NCI-H146 treated with DMSO at 0.1 percent for 48 hours (cell line): ENCODE measurements around the gene NR2E3.

Experiments used
- DNase-seq: peaks from one replicate; lab custom pipeline; 2025; ENCODE audit not compliant: unreplicated experiment; lab: John Stamatoyannopoulos, UW

Gene NR2E3

DNA sequence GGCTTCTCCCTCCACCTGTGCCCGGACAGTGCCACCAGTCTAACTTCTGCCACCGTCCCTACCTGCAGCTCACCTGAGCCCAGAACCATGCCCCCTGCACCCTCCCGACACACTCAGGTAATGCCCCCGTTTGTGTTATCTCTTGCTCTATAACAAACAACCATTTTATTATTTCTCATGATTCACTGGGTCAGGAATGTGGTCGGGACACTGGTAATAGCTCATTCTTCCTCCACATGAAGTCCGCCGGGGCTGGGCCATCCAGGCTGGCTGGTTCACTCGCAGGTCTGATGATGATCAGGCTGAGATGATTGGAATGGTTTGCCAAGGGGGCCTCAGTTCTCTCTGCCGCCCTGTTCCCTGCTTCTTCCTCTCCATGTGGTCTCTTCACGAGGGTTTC lies 20.3 kb upstream of the NR2E3 start:
- DNase-seq = no peak

DNA sequence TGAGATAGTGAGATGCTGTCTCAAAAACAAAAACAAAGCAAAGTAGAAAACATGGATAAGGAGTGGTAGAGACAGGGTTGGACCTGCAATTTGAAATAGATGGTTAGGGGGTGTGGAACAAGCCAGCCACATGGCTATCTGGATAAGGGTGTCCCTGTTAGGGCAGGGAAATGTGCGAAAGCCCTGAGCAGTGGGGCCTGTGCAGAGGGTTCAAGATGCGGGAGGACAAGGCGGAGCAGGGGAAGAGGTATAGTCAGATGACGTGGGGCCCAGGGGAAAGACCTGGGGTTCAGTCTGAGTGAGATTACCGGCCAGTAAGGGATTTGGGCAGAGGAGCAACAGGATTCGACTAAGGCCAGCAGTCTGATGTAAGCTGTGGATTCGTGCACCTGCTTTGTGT lies 18.4 kb upstream of the NR2E3 start:
- no peak for DNase-seq

DNA sequence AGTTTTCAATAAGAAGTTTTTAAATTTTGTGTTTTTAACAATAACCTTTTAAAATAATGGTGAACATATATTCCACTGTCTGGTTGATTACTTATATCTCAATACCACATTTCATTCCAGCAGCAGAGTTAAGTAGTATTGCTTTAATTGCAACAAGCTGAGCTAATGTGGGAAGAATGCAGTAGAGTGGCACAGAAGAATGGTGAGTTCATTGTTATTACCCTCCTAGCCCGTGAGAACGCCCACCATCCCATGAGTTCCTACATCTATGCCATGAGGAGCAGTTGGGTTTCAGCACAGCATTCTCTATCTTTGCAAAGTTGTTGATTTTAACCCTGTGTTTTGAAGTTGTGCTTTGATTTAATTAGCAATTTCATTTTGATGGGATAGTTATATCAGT lies 17.8 kb upstream of the NR2E3 start:
- no peak for DNase-seq

DNA sequence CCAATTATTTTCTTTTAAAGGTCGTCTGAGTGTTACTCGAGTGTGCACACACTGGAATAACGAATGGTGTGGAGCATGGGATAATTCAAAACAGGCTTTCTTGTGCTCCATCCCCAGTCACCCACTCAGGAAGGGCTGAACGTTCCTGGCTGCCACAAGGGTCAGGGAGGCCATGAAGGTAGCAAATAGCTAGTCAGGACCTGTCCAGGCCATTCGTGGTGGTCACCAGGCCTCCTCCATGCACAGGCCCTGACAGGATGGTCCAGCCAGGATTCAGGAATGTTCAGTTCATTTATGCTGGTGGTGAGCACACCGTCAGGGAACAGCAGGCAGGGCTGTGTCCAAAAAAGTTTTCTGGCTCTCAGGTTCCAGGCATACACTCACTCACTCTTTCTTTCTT lies 11.7 kb upstream of the NR2E3 start:
- DNase-seq = no peak

DNA sequence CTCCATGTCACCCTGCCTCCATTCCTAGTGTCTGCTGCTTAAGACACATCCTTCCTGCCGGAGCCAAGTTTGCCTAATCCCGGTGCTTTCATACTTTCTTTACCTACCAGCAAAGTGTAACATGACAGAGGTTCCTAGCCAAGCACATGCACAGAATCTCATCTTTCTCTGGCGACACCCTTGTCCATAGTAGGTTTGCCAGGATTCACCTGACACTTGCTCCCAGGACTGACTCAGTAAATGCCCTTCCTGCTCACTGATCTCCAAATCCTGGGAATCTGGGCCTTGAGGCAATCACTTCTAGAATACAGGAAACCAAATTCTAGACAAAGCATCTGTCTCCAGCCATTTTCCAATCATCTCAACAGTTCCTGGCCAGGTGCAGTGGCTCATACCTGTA lies 10.2 kb upstream of the NR2E3 start:
- DNase-seq = no peak

DNA sequence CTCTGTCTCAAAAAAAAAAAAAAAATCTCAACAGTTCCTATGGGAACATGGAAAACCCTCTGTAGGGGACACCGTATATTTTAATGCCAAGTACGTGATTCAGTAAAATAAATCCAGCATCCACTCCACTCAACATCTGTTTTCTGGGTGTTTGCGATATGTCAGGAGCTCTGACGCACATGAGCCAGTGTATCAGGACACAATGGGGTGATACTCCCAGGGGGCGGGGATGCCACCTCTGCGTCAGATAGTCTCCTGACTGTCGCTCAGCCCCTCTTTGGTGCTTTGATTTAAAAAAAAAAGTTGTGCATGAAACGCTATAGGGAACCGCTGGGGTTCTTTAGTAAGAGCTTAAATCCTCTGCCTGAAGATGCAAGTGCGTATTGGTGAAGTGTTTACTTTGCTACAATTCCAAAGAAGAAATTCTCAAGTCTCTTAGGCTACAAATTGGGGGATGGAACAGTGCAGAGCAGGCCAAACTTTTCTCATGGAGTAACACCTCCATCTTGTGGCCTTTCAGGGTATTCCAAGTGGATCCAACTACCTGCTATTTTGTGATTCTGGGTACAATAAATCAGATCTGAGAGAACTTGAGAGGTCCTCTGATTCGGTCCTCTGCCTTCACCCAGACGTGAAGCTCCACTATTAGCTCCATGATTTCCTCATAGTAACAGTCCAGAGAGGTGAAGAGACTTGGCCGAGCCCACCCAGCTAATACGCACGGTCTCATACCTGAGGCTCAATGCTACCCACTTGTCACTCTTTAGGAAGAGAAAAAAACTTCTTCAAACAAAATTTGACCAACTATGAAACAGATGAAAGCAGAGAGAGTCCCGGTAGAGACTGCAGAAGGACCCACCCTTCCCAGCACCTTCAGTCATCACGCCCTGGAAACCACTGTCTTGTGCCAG lies 9.3 kb upstream of the NR2E3 start:
- no peak for DNase-seq

DNA sequence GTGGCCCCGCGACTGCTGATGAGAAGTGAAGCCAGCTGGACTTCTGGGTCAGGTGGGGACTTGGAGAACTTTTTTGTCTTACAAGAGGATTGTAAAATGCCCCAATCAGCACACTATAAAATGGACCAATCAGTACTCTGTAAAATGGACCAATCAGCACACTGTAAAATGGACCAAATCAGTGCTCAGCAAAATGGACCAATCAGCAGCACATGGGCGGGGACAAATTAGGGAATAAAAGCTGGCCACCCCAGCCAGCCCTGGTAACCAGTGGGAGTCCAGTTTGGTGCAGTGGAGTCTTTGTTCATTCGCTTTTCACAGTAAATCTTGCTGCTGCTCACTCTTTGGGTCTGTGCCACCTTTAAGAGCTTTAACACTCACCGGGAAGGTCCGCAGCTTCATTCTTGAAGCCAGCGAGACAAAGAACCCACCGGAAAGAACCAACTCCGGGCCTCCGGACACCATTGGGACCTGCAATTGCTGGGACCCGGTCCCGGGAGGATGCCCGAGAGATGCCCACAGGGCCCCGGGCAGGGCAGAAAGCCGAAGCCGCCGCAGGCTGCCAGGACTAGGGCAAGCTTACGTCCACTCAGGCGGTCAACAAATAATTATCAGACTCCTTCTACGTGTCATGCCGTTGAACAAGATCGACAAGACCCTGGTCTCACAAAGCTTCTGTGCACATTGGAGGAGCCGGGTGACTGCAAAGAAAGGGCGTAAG lies 8.3 kb upstream of the NR2E3 start:
- DNase-seq = no peak

DNA sequence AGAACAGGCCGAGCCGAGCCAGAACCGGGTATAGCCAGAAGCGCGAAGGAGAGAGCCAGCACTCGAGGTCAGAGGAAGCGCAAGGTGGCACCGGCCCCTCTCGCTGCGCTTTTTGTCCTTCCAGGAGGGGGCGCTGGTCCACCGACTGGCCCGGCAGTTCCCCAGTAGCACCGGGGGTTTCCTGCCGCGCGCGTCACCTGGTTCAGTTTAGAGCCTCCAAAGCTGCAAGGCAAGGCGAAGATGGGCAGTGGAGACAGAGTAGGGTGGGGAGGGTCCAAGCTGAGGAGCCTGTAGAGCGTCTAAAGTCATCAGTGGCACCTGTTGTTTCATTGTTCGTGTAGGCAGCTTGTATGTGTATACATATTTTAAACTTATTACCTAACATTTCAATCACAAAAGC lies 7.6 kb upstream of the NR2E3 start:
- no peak for DNase-seq

DNA sequence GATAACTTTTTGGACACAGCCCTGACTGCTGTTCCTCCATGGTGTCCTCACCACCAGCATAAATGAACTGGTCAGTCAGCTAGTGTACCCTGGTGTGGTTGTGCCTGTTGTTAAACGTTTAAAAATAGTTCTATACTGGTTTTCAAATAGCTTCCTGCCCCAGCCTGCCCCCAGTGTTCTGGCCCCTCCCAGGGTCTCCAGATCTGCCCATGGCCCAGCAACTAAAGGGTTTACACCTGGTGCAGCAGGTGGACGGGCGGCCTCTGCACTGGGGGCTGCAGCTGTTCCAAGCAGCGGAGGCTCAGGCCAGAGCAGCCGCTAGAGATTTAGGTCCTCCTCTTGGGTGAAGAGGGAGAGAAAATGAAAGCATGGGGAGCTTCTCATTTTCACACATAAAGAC lies 6.1 kb upstream of the NR2E3 start:
- DNase-seq = peak; percentile 11

DNA sequence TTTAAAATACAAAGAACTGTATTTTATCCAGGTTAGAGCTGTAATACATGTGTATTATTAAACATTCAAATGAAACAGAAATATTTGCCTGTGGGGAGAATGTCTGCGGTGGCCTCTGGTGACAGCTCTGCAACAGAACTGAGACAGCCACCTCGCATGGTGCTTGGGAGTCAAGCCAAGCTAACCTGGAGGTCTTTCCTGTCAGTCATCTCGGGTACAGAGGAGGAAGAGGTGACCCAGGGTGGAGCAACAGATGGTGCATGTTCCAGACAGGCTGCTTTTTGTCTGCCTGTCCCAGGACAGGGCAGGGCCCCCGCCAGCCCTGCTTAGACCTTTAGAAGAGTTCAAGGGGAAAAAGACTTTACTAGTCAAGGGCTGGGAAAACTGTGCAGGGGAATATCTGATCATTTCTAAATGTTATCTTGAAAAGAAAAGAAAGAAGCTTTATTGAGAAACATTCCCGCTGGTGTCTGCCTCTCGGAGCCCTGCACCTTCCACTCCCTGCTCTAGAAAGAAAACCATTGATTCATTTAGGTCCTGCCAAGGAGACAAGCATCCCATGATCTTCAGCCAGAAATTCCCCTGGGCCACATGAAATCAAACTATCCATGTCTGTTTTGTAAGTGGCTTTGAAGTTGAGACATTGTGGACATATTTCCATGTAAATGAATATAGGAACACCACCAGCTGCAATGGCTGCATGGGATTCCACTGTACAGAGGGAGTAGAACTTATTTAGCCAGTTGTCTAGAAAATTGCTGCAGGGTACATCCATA lies 5.5 kb upstream of the NR2E3 start:
- DNase-seq = no peak

DNA sequence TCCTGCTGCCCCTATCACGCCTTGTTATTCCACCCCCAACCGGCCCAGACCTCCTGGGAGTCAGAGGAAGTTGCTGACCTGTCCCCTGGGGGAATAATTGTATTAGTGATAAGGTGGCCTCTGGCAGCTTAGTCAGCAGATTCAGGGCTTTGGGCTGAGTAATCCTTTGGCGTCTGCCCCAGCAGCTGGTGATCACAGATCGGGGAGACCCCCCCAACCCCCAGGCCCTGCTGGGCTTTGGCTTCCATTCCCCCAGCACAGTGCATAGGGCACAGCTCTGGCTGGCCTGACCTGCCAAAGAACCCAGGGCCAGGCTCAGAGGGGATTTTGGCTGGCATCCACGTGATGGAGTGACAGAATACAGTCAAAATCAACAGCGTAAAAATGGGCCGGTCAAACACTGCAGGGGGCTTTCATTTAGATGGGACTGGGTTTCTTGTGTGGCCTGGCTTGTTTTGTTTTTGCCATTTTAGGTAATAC lies 3.9 kb upstream of the NR2E3 start:
- no peak for DNase-seq

DNA sequence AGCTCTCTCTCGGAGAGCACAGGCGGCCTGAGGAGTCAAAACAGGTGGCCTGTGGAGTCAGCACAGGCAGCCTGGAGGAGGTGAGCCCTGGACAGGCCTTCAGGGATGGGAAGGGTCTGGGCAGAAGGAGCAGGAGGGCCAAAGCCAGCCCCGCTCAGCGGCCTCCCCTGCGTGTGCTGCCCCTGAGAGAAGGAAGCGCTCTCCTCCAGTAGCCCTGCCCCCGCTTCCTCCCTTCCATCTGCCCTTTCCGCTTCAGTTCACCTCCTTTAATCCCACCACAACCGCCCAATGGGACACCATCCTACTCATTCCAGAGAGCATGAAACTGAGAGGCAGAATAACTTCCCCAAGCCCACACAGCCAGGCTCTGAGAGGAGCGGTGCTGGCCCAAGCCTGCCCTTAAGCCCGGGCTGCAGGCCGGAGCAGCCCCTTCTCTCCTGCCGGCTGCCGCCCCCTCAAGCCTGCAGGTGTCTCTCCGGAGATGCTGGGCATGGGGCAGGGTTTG lies 3.2 kb upstream of the NR2E3 start:
- no peak for DNase-seq

DNA sequence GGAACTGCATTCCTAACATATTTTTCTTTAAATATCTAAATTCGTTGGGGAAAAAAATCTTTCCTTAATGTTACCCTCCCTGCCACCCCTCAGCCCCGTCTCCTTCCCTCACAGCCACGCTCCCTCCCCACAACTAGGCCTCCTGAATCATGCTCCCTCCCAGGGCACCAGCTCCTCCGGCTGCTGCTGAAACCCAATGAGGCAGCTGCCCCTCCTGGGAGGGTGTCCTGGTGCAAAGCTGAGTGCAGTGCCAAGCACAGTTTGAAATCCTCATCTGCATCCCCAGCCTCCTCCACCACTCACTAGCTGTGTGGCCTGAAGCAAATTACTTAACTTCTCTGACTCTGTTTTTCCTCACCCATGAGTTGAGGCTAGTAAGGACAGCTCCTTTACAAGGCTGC lies 2.7 kb upstream of the NR2E3 start:
- DNase-seq = no peak

DNA sequence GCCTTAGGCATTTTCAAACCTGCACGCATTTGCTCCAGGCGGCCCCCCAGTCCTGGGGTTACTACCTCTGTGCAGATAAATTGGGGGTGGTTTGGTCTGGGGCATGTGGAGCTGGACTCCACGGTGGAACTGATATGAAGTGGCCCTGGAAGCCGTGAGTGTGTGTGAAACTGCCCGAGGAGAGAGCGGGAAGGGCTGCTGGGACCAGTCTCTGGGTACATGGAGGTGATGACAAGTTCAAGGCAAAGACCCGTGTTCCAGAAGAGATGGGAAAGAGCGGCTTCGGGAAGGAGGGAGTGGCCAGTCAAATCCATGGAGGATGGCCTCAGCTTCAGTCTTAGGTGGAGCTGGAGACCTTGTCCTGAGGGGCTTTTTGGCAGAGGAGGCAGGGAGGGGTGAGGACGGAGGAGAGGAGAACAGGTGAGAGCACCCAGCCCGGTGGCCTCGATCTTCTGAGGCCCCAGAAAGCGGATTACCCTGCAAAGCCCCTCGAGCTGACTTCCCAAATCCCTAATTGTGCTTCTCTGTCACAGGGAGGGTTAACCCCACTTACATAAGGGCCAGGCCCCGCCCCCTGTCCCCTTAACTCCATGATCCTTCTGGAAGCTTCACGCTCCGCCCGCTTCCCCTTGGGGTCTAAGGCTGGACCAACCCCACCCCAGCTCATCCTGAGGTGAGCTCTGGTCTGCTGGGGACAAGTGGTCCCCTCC lies 1.9 kb upstream of the NR2E3 start:
- DNase-seq = no peak

DNA sequence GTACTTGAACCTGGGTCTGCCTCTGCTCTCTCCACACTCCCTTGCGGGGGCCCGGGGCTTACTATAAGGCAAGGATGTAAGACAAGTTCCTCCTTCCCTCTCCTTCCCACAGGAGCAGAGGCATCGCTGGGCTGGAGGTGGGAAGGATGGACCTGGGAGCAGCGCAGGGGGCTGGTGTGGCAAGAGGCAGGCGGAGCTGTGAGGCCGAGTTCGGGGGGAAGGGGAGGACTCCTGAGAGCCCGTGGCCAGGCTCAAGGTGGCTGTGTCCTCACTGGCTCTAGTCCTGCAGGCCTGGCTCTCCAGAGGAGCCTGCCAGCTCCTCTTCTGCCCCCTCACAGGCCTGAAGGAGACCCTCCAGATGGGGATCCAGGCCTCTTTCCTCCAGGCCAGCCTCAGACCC lies 1.0 kb upstream of the NR2E3 start:
- no peak for DNase-seq

DNA sequence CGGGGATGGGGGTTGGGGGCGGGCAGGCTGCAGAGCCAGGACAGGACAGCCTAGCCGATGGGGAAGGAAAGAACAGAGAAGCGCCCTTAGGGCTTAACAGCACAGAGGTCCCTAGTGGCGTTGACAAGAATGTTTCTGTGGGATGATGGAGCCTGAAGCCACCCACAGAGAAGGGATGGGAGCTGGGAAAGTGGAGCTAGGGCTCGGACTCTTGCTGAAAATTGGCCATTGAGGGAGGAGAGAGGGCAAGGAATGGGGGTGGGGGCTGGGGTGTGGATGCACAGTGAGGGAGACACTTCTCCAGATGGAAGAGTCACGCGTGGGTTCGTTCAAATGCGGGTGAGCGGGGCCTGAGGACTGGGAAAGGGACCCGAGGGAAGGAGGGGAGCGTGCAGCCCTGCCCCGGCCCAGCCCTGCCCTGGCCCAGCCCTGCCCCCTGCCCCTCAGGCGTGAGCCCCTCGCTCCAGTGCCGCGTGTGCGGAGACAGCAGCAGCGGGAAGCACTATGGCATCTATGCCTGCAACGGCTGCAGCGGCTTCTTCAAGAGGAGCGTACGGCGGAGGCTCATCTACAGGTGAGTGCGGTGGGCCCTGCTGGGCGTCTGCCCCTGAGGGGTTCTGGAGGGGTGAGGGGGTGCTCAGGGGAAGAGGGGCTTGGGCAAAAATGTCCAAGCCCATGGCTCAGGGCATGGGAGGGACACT lies 832 bp downstream of the NR2E3 start:
- DNase-seq = no peak

DNA sequence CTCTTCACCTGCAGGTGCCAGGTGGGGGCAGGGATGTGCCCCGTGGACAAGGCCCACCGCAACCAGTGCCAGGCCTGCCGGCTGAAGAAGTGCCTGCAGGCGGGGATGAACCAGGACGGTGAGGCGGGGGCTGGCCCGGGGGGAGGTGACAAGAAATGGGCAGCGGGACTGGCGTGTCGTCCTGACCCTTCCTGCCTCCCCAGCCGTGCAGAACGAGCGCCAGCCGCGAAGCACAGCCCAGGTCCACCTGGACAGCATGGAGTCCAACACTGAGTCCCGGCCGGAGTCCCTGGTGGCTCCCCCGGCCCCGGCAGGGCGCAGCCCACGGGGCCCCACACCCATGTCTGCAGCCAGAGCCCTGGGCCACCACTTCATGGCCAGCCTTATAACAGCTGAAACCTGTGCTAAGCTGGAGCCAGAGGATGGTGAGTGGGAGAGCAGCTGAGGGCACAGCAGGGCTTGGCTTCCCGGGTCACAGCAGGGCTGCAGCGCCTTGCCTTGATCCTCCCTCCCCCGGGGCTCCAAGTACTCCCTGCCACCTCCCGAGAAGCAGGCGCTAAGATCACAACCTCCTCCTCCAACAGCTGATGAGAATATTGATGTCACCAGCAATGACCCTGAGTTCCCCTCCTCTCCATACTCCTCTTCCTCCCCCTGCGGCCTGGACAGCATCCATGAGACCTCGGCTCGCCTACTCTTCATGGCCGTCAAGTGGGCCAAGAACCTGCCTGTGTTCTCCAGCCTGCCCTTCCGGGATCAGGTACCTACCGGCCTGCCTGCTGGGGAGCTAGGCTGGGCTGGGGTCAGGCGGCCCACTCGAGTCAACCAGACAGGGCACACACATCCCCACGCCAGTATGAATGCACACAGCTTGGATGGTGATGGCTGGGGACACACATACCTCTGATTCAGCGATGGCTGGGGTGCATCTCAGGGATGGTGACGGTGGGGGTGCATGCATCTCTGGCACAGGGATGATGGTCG lies 1.7 kb downstream of the NR2E3 start:
- DNase-seq = no peak

DNA sequence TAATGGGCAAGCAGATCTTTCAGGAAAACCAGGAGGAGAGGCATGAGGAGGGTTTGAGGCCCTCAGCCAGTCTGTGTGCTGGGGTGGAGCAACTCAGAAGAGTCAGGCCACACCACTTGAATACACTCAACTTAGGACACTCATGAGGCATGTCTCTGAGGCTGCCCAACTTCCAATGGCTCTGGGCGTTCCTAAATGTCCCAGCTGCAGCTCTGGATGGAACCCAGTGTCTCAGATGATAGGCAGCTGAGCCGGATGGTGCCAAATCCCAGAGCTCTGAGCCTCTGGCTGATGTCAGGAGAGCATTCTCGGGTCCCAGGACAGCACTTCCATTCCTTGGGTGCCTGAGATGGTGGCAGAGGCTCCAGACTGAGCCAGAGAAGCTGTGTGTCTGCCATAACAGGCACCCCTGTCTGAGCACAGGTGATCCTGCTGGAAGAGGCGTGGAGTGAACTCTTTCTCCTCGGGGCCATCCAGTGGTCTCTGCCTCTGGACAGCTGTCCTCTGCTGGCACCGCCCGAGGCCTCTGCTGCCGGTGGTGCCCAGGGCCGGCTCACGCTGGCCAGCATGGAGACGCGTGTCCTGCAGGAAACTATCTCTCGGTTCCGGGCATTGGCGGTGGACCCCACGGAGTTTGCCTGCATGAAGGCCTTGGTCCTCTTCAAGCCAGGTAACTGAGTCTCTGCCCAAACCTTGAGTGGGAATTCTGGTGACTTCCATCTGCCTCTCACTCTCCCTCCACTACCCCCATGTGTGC lies 2.8 kb downstream of the NR2E3 start:
- DNase-seq = no peak
